HuH-7 (cell line): ENCODE data around the gene CLPSL2.
A peak's percentile ranks its signal among the peaks of the same experiment; 100 is the strongest.

Experiments used
- DNase-seq: peaks from one replicate; pipeline ENCODE4 v3.0.0; 2011; ENCODE audit warnings: low spot score

The CLPSL2 gene

DNA sequence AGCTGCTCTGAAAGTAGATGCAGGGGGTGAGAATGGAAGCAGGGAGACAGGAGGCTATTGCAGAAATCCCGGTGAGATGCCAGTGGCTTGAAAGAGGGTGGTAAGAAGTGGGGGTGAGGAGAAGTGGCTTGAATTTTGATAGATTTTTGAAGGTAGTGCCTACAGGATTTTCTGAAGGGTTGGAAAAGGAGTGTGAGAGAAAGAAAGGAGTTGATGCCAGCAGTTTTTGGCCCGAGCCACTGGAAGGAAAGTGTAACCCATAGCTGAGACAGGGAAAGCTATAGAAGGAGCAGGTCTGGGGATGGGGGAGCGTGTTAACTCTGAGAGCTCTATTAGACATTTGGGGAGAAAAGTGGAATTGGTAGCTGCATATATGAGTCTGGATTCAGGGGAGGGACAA is 29.9 kb upstream of the CLPSL2 start:
- DNase-seq: no peak

DNA sequence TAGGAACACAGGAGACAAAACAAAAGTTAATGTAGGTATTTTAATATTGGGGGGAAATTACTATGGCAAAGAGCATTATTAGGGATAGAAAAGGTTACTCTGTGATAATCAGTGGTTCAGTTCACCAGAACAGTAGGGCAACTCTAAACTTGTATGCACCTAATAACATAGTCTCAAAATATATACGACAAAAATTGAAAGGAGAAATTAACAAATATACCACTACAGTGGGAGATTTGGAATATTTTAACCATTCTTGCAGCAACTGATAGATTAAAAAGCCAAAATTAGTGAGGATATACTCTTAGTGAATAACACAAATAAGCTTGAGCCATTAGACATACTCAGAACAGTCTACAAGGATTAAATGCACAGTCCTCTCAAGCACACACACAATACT is 28.5 kb upstream of the CLPSL2 start:
- no peak for DNase-seq

DNA sequence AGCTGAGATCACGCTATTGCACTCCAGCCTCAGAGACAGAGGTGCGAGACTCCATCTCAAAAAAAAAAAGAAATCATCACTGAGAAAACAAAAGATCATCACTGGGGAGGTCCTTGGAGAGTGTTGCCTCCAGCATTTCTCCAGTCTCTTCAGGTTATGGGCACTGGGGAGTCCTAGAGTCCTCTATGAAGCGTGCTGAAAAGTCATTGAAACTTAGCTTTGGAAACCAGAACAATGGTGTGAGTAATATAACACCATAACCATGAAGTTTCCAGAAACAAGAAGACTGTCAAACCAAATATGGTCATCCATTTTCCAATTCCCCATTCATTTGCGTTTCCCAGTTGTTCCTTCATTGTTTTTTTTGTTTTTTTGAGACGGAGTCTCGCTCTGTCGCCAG is 25.8 kb upstream of the CLPSL2 start:
- no peak for DNase-seq

DNA sequence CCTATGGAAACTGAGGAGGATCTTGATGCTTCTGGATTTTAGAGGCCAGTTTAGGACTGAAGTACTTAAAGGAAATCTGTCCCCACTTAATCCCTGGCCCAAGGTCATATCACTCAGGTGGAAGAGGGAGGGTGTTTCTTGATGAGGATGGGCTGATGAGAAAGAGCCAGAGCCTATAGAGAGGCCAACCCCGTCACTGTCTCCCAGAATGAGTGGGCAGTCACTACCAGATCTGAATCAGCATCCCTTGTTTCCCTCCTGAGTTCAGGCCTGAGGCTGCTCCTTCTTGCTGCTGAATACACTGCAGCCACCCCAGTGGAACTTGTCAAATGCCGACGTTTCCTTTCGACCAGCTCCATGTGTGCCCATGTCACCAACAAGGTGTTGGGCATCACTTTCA is 24.8 kb upstream of the CLPSL2 start:
- DNase-seq: no peak

DNA sequence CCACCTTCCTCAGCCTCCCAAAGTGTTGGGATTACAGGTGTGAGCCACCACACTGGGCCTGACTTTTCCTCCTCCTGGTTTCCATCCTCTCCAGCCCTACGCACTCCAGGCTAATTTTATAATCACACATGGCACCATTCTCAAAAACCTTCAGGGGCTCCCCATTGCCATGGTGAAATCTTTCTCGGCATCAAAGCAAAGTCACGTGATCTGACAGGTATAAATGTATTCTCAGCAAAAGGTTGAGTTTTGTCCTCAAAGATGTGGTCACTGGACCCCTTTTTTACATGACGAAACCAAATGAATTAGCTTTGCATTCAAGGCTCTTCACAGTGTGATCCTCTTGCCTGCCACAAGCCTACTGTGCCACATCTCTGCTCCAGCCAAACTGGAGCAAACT is 24.1 kb upstream of the CLPSL2 start:
- no peak for DNase-seq

DNA sequence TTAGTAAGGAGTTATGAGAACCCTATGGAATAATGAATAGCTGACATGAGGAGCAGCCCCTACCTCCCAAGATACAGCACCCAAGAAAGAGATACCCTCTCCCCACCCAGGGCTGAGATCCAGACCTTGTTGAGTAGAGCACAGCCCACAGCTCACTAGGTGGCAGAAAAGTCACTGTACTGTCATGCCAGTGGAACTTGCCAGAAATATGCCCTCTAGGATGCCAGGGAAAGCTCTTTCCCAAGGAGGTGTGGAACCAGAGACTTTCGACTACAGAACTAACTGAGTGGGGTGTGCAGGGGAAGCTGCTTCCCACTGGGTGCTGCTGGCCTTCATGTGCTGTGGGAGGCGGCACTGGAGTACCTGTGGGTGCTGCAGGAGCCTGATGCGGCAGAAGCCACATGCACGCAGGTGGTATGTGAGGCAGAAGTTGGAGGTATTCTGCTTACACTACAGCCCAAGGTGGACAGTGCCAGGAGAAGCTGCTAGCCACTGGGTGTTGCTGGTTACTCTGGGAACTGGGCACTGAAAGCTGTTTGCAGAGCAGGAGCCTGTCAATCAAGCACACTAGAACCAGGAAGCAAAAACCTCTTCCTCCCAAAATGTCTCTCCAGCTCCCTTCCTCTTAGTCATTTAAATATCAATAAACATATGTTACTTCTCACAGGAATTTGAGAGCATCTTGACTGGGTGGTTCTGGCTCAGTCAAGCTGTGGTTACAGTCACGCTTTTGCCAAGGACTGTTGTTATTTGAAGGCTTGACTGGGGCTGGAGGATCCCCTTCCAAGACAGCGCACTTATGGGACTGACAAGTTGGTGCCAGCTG is 21.7 kb upstream of the CLPSL2 start:
- no peak for DNase-seq

DNA sequence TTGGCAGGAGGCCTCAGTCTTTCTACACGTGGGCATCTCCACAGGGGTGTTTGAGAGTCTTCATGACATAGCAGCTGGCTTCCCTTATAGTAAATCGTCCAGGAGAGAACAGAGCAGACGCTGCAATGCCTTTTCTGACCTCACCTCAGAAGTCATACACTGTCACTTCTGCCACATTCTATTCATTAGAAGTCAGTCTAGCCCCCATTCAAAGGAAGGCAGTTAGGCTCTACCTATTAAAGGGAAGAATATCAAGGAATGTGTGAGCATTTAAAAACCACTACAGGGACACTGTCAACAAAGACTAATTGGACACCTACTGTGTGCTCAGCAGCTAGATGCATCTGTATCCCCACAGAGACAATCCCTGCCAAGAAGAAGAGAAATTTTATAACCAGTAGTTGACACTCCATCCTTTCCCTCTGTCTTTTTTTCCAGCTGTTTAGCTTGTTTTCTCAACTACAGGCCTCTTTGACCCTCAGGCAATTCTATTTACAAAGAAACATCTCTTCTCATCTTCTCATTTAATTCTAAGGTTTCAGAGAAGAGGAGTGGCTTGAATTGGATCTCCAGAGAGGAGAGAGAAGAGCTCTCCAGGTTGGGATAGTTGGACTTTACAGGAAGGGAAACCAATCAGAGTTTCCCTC is 21.0 kb upstream of the CLPSL2 start:
- no peak for DNase-seq

DNA sequence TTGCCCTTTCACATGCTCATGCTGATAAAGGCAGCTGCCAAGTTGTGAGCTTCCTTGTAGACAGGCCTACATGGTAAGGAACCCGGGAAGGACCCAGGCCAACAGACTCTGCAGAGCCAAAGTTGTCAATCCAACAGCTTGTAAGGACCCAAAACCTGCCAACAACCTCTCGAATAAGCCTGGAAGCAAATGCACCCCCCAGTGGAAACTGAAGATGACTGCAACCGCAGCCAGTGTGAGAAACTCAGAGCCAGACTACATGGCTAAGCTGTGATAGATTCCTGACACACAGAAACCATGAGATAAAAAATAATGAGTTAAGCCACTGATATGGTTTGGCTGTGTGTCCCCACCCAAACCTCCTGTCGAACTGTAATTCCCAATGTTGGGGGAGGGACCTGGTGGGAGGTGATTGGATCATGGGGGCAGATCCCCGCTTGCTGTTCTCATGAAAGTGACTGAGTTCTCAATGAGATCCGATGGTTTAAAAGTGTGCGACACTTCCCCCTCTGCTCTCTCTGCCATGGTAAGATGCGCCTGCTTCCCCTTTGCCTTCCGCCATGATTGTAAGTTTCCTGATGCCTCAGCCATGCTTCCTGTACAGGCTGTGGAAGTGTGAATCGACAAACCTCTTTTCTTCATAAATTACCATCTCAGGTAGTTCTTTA is 18.8 kb upstream of the CLPSL2 start:
- DNase-seq: peak; percentile 62

DNA sequence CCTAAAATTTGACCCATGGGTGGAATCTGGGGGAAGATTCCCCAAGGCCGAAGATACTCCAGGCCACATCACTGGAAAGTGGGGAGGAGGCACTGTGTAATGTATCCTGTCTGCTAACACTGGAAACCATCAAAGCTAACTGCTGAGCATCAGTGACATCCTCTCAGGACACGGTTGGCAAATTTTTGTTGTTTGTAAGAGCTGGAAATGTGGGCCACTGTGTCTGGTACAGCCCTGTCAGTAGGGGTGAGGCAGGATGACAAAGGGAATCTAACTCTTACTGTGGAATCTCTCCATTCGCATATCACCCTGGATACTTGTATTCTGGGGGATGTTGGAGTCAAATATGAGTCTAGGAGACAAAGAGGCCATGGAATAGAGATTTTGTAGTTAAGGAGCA is 17.0 kb upstream of the CLPSL2 start:
- no peak for DNase-seq

DNA sequence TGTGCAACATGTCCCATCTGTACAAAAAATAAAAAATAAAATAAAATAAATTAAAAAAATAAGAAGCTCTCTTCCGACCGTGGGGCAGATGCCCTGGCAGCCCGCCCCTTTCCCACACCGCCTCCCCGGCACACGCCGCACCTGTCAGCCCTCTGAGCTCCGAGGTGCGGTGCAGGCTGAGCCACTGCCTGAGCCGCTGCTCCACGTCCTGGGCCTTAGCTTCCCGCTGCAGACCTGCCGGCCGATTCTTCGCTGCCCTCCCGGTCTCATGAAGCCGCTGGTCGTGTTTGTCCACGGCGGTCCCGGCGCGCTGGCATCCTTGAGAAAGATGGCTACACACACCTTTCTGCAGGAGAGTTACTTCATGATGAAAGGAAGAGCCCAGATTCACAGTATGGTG is 10.7 kb upstream of the CLPSL2 start:
- no peak for DNase-seq

DNA sequence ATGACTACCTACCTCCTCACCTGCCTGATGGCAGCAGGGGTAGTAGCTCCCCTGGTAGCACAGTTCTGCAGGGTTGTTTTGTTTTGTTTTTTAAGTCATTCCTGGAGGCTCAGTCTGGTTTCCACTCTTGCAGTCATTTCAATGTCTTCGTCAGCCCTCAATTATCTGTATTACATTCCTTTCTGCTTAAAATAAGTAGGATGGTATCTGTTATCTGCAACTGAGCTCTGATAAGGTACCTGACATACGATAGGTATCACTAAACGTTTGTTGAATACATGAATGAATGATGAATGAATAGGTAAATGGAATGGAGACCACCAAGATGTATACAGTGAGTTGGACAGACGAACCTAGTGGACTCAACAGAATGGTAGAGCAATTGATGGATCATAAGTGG is 7.2 kb upstream of the CLPSL2 start:
- DNase-seq: no peak

DNA sequence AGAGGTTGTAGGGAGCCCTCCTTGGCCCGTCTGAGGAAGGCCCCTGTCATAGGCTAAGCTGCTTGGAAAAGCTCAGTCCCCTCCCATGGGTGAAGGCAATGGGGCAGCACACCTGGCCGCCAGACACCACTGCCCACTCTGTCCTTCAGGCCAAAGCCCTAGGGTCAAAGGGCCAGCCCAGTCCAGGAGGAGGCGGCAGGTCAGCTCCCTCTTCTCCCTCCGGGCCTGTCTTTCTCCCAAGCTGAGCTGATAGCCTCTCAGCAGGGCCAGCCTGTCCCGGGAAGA is 5.1 kb upstream of the CLPSL2 start:
- DNase-seq: no peak

DNA sequence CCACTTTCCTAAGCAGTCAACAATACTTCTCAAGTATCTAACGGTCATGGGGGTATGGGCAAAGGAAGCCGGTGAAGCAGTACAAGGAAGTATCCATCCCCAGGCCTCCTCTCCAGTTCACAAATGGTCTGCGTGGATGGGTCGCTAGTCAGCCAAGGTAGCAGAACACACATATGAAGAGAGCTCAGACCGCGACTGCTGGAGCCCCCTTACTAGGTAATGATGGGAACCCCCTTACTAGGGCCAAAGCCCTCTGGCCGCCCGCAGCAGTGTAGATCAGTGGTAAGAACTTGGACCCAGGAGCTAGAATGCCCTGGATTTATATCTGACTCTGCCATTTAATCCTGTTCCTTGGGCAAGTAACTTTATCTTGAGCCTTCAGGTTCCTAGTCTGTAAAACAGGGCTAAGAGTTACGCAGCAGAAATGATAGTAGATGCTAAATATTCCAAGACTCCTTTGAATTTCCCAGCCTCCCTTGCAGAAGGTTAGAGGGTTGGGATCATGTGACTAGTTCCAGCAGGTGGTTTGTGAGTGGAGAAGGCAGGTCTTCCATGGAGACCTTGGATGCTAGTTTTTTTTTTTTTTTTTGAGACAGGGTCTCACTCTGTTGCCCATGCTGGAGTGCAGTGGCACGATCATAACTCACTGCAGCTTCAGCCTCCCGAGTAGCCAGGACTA is 2.1 kb upstream of the CLPSL2 start:
- no peak for DNase-seq

DNA sequence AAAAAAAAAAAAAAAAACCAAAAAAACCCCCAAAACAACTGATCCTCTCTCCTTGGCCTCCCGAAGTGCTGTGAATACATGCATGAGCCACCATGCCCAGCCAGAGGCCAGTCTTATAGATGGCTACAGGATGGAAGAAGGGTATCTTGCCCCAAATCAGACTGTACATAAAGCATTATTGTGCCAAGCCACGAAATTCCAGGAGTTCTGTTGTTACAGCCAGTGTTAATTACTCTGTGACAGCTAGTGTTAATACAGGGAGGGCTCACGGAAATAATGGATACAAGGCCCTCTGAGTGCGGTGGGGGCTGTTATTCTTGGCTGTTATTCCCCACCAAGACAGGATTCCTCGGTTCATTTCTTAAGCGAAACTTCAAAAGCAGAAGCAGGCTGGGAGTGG is 1.4 kb upstream of the CLPSL2 start:
- DNase-seq: no peak

DNA sequence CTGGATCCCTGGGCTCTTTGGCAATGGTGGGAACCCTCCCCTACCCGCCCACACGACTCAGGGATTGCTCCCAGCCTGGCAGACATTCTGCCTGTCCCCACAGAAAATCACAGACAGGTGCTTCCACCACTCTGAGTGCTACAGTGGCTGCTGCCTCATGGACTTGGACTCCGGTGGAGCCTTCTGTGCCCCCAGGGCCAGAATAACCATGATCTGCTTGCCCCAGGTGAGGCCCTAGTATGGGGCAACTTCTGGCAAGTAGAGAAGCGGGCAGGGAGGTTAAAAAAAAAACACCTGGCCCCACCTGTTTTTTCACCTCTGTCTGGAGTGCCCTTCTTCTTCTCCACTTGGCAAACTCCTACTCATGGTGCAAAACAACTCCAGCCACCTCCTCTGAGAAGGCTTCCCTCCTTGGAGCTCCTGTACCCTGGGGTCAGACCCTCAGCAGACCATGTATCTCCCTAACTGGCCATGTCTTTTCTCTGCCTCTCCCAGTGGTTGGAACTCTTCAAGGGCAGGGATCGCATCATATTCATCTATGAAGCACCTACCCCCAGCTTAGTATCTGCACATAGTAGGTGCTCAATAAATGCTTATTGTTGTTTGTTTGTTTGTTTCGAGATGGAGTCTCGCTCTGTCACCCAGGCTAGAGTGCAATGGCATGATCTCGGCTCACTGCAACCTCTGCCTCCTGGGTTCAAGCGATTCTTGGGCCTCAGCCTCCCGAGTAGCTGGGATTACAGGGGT is 1.1 kb downstream of the CLPSL2 start:
- DNase-seq: no peak

DNA sequence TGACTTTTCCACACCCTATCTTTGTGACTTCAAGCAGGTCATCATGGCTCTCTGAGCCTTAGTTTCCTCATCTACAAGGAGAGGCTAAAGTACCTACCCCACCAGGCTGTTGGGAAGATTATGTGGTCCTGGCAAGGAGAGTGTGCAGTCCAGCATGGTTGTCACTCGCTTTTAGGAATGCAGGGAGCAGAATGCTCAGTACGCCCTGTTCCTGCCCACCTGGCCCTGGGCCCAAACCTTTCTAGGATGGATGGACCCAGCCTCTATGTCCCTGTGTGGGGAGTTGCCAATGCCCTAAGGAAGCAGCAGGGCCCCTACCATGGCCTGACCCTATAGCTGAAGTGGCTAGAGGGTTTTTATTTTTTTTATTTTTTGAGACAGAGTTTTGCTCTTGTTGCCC is 2.0 kb downstream of the CLPSL2 start:
- no peak for DNase-seq

DNA sequence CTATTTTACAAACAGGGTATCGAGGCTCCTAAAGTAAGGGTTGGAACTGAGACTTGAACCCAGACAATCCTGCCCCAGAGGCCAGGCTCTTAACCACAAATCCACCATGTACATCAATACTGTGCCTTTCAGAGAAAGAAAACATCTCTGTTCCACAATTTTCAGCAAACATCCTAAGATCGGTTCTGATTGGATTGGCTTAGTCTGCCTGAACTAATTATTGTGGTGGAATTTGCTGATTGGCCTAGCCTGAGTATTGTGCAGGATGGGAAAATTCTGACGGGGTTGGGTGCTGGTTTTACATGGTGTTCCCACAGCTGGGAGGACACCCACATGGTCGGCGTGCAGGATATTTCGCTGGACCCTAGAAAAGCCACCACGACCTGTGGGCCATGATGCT is 4.3 kb downstream of the CLPSL2 start, which contains the start of gene CLPSL1:
Gene CLPSL1 (plus strand): TSS at position 301 of the 400 bp plus-strand sequence. CDS start 92 bp downstream, at position 393.
- no peak for DNase-seq

DNA sequence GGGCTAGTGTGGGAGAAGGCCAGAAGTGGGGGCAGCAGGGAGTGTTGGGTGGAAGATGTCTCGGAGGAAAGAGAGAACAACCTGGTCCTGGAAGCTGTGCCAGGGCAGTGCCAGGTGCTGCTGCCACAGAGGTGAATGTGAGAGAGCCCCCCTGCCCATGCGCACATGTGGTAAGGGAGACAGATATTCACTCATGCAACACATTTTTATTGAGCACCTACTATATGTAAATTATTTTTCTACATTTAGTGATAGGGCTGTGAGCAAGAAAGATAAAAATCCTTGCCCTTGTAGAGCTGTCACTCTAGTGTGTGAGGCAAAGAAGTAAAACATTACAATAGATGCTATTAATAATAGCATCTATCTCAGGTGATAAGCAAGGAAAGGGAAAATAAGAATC is 4.9 kb downstream of the CLPSL2 start:
- DNase-seq: no peak

DNA sequence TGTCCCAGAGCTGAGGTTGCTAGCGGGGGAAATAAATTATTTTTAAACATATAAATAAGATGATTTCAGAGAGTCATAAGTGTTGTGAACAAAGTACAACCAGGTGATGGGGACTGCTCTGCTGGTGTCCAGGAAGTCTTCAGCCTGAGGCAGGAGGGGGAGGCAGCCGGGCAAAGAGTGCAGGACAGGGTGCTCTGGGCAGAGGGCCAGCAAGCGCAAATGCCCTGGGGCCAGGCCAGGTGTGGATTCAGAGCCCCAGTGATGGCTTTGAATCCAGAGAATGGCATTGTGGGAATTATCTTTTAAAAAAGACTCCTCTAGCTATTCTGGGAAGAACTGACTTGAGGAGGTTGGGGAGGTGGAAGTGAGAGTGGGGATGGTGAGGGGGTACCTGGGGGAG is 6.0 kb downstream of the CLPSL2 start:
- no peak for DNase-seq

DNA sequence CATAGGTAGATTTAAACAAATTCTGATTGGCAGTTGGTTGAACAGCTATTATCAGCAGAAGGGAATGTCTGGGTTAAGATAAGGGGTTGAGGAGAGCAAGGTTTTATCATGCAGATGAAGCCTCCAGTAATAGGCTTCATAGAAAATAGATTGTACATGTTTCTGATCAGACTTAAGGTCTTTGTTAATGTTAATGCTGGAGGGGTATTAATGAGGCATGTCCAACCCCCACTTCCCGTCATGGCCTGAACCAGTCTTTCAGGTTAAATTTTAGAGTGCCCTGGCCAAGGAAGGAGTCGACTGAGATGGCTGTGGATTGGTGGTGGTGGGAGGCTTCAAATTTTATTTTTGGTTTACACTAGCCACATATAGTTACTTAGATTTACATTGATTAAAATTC is 7.8 kb downstream of the CLPSL2 start:
- no peak for DNase-seq

DNA sequence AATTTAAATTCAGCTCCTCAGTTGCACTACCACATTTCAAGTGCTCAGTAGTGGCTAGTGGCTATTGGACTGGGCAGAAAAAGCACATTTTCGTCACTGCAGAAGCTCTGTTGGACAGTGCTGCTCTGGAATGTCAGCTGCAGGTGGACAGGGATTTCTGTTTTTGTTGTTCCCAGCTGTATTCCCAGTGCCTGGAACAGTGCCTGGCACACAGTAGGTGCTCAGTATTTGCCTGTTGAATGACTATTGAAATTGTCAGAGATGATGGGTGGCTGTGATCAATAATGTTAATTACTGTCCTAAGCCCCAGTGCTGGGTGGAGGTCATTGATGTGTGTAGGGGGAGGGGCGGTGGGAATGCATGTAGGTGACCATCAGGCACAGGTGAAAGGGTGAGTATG is 9.9 kb downstream of the CLPSL2 start:
- DNase-seq: no peak

DNA sequence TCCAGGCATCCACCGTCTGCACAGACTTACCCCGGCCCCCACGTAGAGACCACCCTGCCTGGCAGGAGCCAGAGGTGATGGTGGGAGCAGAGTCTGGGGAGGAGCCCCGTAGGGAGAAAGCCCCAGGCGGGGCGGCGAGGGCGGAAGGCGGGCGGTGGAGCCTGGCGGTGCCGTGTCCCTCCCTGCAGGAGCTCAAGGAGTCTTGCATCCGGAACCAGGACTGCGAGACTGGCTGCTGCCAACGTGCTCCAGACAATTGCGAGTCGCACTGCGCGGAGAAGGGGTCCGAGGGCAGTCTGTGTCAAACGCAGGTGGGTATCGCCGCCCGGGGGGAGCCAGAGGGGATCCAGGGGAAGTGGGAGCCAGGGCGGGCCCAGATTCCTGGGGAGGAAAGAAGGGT is 10.4 kb downstream of the CLPSL2 start:
- DNase-seq: no peak
